Adrenal gland (tissue), 12 donors: ENCODE data around the gene ASXL2. TPM values are rescaled to one million over a fixed set of nuclear protein-coding genes. Genes with fewer than 3 reads are reported as not detected.

Source experiments
- DNase-seq, 7 donors: peaks; one replicate each; pipeline ENCODE4 v3.0.0-alpha.2; 2019 to 2020
- H3K27ac ChIP-seq, 5 donors: fragments of 200-600 bp; sonication (generic) in 4 of 5; 1 replicate in 3 of 5; 2 replicates in 2 of 5; pipeline versions ENCODE4 v1.5.1 to v1.8.0; 2016 to 2020; ENCODE audit warnings: mild to moderate bottlenecking in 1 of 5
- H3K27me3 ChIP-seq: fragments of 200-600 bp; 2 replicates; pipeline ENCODE4 v1.8.0; 2021
- H3K36me3 ChIP-seq, 2 donors: fragments of 200-600 bp; replicated peaks in 1 of 2; 1 replicate in 1 of 2; 2 replicates in 1 of 2; pipeline versions ENCODE4 v1.5.1 to v1.8.0; 2018 to 2022
- H3K4me1 ChIP-seq, 2 donors: fragments of 200-600 bp; replicated peaks in 1 of 2; 1 replicate in 1 of 2; 2 replicates in 1 of 2; pipeline versions ENCODE4 v1.5.1 to v1.8.0; 2018 to 2021
- H3K4me3 ChIP-seq, 4 donors: fragments of 200-600 bp; sonication (generic) in 3 of 4; one replicate each; pipeline ENCODE4 v1.5.1; 2016 to 2018
- H3K9me3 ChIP-seq, 3 donors: fragments of 200-600 bp; sonication (generic) in 1 of 3; replicated peaks in 1 of 3; 1 replicate in 2 of 3; 2 replicates in 1 of 3; pipeline versions ENCODE4 v1.5.1 to v1.8.0; 2016 to 2021
- POLR2A ChIP-seq, 2 donors: fragments of 450-650 bp; IDR thresholded peaks; one replicate each; pipeline ENCODE4 v1.6.1; 2017; ENCODE audit warnings: antibody characterized with exemption in 2 of 2, mild to moderate bottlenecking in 2 of 2, moderate library complexity in 1 of 2
- WGBS, 4 donors: extraction: QIAGEN DNeasy Blood & Tissue Kit in 2 of 4; methylation state at CpG; one replicate each; pipeline versions ENCODE4 v1.1.5 to v1.1.7; 2013 to 2017; 5-methylcytosine and 5-hydroxymethylcytosine counted together
- intact Hi-C, 2 donors: fragments of 100-400 bp; cut with DNase I; formaldehyde crosslinking; loops; one replicate each; pipeline versions ENCODE4 v1.14.1 to v1.15.0; 2022 to 2023
- polyA plus RNA-seq, 3 donors: library from polyadenylated mRNA; stranded (reverse); fragments of 200-250 nt in 2 of 3; fragments of 350-450 nt in 1 of 3; fragmentation: Illumina TruSeq in 1 of 3; extraction: RNeasy Lipid Tissue Mini Kit (QIAGEN cat#74804) in 1 of 3; gene quantifications; one replicate each; pipeline ENCODE4 v1.2.3, GENCODE V29; 2013 to 2014
- total RNA-seq, 9 donors: library from RNA; depleted of rRNA in 4 of 9; stranded (reverse); fragments of >200 nt in 4 of 9; fragments of 120-200 nt in 1 of 9; fragmentation: NEBNext Ultra II Directional in 1 of 9; extraction: Animal tissue kit (Norgen Biotek cat#: 25700) in 1 of 9; gene quantifications; one replicate each; pipeline versions ENCODE4 v1.1.0 to v1.2.4, GENCODE V29; 2013 to 2023
- TF ChIP-seq, protein P1 (sequence below), 6 experiments: fragments of 450-650 bp in 4 of 6; fragments of 200-600 bp in 2 of 6; sonication (generic) in 1 of 6; IDR thresholded peaks; 1 replicate in 5 of 6; 2 replicates in 1 of 6; pipeline versions ENCODE4 v1.5.1 to v1.8.0; 2016 to 2021; ENCODE audit warnings: antibody characterized with exemption in 6 of 6, mild to moderate bottlenecking in 2 of 6, moderate library complexity in 1 of 6
- donor health status: healthy with polysubstance abuse.
- donor health status: Bipolar disorder and iron deficiency.
- donor health status: DM: yes; HTN: yes; CAD: no.
- donor health status: DM: no; HTN: no; CAD: no.
- donor health status: DM: no; HTN: no; CAD: no.
- donor health status: DM: yes; HTN: yes; CAD: no.

The ASXL2 gene
- total and polyA plus RNA-seq, 12 donors: 1.4 to 41.8 (median 20.9) TPM

DNA sequence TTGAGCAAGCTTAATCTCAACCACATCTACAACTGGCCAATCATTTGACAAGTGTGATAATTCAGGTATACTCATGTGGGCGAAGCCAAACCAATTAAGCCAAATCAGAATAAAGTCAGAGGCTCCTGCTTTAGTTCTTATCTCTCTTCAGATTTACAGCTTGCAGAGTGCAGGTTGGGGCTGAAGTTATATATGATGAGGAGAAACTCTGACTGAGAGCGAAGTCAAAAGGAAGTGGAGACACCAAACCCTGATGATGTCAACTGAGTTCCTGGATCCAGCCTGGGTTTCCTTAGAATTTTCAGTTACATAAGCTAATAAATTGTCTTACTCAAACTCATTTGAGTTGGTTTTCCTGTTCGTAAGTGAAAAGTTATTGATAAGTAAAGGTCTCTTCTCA is 73.9 kb downstream of the ASXL2 start:
- TF ChIP-seq POLR2A (IDR thresholded peaks at IDR 0.05): no peak
- TF ChIP-seq, protein P1, sequence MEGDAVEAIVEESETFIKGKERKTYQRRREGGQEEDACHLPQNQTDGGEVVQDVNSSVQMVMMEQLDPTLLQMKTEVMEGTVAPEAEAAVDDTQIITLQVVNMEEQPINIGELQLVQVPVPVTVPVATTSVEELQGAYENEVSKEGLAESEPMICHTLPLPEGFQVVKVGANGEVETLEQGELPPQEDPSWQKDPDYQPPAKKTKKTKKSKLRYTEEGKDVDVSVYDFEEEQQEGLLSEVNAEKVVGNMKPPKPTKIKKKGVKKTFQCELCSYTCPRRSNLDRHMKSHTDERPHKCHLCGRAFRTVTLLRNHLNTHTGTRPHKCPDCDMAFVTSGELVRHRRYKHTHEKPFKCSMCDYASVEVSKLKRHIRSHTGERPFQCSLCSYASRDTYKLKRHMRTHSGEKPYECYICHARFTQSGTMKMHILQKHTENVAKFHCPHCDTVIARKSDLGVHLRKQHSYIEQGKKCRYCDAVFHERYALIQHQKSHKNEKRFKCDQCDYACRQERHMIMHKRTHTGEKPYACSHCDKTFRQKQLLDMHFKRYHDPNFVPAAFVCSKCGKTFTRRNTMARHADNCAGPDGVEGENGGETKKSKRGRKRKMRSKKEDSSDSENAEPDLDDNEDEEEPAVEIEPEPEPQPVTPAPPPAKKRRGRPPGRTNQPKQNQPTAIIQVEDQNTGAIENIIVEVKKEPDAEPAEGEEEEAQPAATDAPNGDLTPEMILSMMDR (IDR thresholded peaks at IDR 0.05): no peak
- Histone ChIP-seq H3K4me1 (no peaks in the 10 kb centered on the region), H3K27ac (no peak overlapping the region), H3K9me3 (no peaks in the 10 kb centered on the region), H3K27me3 (no peaks in the 10 kb centered on the region), H3K4me3 (no peak overlapping the region), H3K36me3 (peaks cover 0 to 26% of the 10 kb centered on the region in 2 donors)
- 93 to 96% (median 95%) methylated on average over 3 of the region's 3 CpGs for WGBS, 4 donors
- intact Hi-C loops: no loop called here
- no peak for DNase-seq

DNA sequence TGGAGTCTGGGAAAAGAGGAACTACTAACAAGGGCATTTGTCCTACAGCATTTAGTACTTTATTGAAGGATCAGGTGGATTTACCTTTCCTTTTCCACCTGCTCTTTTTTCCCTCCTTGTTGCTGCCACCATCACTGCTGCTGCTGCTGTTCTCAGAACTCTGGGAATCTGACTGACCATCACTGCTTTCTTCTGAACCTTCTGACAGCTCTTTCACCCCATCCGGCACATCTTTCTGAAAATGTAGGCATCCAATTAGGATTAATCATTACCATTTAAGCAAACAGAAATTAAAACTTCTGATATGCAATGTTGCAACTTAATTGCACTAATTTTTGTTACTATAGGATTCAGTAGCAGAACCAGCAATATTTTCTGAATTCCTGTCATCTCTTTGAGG is 79.0 kb downstream of the ASXL2 start:
- H3K36me3 ChIP-seq: peaks cover 0 to 24% of the 10 kb centered on the region in 2 donors
- 96 to 100% (median 99%) methylated on average over 1 of the region's 1 CpG for WGBS, 4 donors
- H3K9me3 ChIP-seq: no peaks in the 10 kb centered on the region
- H3K27me3 ChIP-seq: no peaks in the 10 kb centered on the region
- intact Hi-C loops: no loop called here
- H3K4me1 ChIP-seq: peaks cover 0 to 9% of the 10 kb centered on the region in 2 donors
- H3K4me3 ChIP-seq: no peak overlapping the region
- no peak for DNase-seq
- TF ChIP-seq, protein P1 (IDR thresholded peaks at IDR 0.05): no peak
- TF ChIP-seq POLR2A (IDR thresholded peaks at IDR 0.05): no peak
- no peak overlapping the region for H3K27ac ChIP-seq

DNA sequence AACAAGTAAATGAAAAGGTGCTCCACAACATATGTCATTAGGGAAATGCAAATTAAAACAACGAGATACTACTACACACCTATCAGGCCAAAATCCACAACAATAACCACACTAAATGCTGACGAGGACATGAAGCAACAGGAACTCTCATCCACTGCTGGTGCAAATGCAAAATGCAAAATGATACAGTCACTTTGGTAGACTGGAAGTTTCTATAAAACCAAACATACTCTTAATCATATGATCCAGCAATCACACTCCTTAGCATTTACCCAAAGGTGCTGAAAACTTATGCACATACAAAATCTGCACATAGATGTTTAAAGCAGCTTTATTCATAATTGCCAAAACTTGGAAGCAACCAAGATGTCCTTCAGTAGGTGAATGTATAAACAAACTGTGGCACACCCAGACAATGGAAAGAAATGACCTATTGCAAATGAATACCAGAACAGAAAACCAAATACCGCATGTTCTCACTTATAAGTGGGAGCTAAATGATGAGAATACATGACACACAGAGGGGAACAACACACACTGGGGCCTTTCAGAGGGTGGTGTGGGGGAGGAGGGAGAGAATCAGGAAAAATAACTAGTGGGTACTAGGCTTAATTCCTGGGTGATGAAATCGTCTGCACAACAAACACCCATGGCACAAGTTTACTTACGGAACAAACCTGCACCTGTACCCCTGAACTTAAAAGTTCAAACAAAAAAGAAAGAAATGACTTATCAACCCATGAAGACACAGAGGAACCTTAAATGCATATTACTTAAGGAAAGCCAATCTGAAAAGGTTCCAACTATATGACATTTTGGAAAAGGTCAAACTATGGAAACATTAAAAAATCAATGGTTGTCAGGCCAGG is 80.4 kb downstream of the ASXL2 start:
- no peaks in the 10 kb centered on the region for H3K27me3 ChIP-seq
- H3K4me3 ChIP-seq: no peak overlapping the region
- H3K9me3 ChIP-seq: no peaks in the 10 kb centered on the region
- intact Hi-C loops: no loop called here
- H3K27ac ChIP-seq: no peak overlapping the region
- peaks cover 0 to 12% of the 10 kb centered on the region in 2 donors for H3K36me3 ChIP-seq
- WGBS, 4 donors: 92 to 98% (median 95%) methylated on average over 5 of the region's 5 CpGs
- TF ChIP-seq POLR2A (IDR thresholded peaks at IDR 0.05): no peak
- TF ChIP-seq, protein P1 (IDR thresholded peaks at IDR 0.05): no peak
- DNase-seq: no peak
- H3K4me1 ChIP-seq: peaks cover 0 to 9% of the 10 kb centered on the region in 2 donors

- H3K4me1 ChIP-seq: peaks cover 0 to 9% of the 10 kb centered on the region in 2 donors
- H3K4me3 ChIP-seq: no peak overlapping the region
- WGBS, 4 donors: 73 to 82% (median 80%) methylated on average over 4 of the region's 4 CpGs
- H3K9me3 ChIP-seq: no peaks in the 10 kb centered on the region
- peaks cover 0 to 12% of the 10 kb centered on the region in 2 donors for H3K36me3 ChIP-seq
- no peaks in the 10 kb centered on the region for H3K27me3 ChIP-seq
- no peak for DNase-seq
- intact Hi-C loops: no loop called here
- TF ChIP-seq POLR2A (IDR thresholded peaks at IDR 0.05): no peak
- TF ChIP-seq, protein P1 (IDR thresholded peaks at IDR 0.05): no peak
- no peak overlapping the region for H3K27ac ChIP-seq
Measured at GRCh38 chr2:25794544-25795276, 83.6 kb downstream of the ASXL2 start.
